ENCODE results near the gene CCDC88C.

CCDC88C gene

DNA sequence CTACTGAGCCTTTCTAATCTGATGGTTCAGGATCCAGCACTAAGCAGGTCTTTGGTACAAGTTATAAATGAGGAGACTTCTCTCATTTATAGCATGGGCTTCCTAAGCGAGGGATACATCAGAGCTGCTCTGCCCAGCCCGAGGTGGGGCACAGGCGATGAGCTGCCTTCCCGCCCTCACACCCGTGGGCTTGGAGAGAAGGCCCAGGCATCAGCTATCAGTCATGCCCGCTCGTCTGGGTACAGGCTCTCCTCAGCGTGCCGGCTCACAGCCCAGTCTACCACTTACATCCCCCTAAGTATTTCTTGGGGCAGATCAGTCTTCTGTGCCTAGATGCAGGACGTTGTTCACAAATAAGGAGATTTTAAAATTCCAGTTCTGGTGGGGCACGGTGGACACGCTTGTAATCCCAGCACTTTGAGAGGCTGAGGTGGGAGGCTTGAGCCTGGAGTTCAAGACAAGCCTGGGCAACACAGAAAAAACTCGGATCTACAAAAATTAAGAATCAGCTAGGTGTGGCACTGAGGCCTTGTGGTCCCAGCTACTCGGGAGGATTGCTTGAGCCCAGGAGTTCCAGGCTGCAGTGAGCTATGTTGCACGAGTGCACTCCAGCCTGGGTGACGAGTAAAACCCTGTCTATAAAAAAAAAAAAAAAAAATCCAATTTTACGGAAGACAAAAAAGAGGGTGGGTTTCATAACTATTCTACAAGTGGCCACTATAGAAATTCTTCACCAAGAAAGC lies 57.0 kb downstream of the CCDC88C start:
- Mint-ChIP-seq H3K9me3 (no peaks in the 10 kb centered on the region), H3K4me1 (ENCODE audit: low read depth) (peaks cover 89% of the 10 kb centered on the region), H3K27ac (no peak overlapping the region), H3K27me3 (no peaks in the 10 kb centered on the region), H3K36me3 (ENCODE audit: low read depth) (peaks cover 18% of the 10 kb centered on the region), H3K4me3 (no peak overlapping the region)

DNA sequence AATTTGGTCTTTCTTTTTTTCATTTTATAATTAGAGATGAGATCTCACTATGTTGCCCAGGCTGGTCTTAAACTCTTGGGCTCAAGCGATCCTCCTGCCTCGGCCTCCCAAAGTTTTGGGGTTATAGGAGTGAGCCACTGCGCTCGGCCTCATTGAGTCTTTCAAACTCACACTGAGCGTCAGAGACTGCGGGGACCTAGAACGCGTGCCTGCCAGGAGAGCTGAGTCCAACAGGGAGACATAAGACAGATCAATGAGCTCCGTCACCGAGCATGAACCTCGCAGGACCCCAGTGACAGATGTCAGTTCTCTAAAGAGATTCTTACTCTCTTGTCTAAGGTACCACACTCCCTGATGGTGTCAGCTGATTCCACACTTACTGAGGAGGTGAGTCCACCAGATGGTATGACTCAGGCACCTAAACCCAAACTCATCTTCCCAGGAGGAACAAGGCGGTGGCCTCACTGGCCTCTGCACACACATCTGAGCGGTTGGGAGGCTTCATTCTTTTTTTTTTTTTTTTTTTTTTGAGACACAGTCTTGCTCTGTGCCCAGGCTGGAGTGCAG lies 58.9 kb downstream of the CCDC88C start:
- Mint-ChIP-seq H3K4me1 (ENCODE audit: low read depth) (peaks cover 91% of the 10 kb centered on the region), H3K27me3 (no peaks in the 10 kb centered on the region), H3K4me3 (no peak overlapping the region), H3K36me3 (ENCODE audit: low read depth) (peaks cover 32% of the 10 kb centered on the region), H3K9me3 (no peaks in the 10 kb centered on the region), H3K27ac (no peak overlapping the region)

DNA sequence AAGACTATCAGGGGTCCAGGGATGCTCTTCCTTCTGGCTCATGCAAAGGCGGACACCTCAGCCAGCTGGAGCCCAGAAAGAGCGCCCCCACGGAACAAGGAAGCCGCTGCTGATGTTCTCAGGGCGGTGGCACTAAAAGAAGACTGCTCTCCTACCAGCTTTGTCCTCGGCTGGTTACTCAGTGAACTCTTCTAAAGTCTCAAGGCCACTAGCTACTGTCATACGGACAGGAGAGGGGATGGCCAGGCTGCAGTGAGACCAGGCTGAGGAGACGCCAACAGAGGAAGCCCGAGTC lies 59.6 kb downstream of the CCDC88C start:
- H3K4me1 Mint-ChIP-seq (ENCODE audit: low read depth): peaks cover 92% of the 10 kb centered on the region
- H3K36me3 Mint-ChIP-seq (ENCODE audit: low read depth): peaks cover 39% of the 10 kb centered on the region
- H3K9me3 Mint-ChIP-seq: no peaks in the 10 kb centered on the region
- H3K4me3 Mint-ChIP-seq: no peak overlapping the region
- no peaks in the 10 kb centered on the region for H3K27me3 Mint-ChIP-seq
- no peak overlapping the region for H3K27ac Mint-ChIP-seq

DNA sequence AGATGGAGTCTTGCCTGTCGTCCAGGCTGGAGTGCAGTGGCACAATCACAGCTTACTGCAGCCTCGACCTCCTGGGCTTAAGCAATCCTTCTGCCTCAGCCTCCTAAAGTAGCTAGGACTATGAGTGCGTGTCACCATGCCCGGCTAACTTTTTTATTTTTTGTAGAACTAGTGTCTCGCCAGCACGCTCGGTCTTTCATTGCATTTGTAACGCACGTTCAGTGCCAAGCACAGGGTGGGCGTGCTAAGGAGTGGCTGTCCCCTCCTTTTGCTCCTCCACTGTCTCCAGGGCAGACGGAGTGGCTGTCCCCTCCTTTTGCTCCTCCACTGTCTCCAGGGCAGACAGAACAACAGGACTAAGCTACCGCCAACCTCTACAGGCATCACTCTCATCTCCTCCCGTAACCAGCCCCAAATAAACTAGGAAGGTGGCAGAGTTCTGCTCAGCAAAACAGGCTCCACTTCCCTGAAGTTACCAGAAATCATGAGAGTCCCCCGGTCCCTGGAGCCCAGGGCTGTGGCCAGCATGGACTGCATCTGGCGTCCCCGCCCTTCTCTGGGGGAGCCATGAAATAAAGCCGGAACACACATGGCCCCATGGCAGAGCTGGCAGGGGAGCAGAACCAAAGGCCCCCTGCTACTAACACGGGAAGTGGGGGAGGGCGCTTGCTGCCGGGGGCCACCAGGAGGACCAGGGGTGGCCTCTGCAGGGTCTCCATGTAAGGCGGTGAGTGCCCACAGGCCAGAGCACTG lies 60.2 kb downstream of the CCDC88C start:
- Mint-ChIP-seq H3K4me3 (no peak overlapping the region), H3K36me3 (ENCODE audit: low read depth) (peaks cover 39% of the 10 kb centered on the region), H3K27ac (no peak overlapping the region), H3K9me3 (no peaks in the 10 kb centered on the region), H3K4me1 (ENCODE audit: low read depth) (peaks cover 92% of the 10 kb centered on the region), H3K27me3 (no peaks in the 10 kb centered on the region)

DNA sequence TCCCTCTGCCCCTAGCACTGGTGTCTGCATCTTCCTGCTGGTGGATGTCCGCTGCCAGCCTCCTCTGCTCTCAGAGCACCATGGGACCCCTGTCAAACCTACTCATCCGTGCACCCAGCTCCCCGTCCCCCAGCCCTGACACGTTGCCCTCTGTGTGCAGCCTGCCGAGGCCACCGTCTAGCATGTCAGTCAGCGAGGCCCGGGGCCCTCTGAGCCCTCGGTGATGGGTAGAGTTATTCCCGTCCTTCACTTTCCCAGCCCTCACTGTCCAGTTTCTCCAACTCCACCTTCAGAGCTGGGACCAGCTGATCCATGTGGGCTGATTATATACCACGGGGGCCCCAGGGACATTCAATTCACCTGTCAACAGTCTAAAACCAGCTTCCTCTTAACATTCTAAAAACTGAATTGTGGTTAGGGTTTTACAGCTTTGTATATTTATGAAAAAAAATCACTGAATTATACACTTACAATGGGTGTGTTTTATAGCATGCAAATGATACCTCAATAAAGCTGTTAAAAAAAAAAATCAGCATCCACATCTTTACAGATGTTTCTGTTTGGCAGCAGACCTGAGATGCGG lies 61.3 kb downstream of the CCDC88C start:
- no peaks in the 10 kb centered on the region for H3K27me3 Mint-ChIP-seq
- H3K4me3 Mint-ChIP-seq: peak overlapping the region; percentile 54
- H3K4me1 Mint-ChIP-seq (ENCODE audit: low read depth): peaks cover 93% of the 10 kb centered on the region
- H3K27ac Mint-ChIP-seq: peak overlapping the region; percentile 82
- peaks cover 42% of the 10 kb centered on the region for H3K36me3 Mint-ChIP-seq (ENCODE audit: low read depth)
- no peaks in the 10 kb centered on the region for H3K9me3 Mint-ChIP-seq

DNA sequence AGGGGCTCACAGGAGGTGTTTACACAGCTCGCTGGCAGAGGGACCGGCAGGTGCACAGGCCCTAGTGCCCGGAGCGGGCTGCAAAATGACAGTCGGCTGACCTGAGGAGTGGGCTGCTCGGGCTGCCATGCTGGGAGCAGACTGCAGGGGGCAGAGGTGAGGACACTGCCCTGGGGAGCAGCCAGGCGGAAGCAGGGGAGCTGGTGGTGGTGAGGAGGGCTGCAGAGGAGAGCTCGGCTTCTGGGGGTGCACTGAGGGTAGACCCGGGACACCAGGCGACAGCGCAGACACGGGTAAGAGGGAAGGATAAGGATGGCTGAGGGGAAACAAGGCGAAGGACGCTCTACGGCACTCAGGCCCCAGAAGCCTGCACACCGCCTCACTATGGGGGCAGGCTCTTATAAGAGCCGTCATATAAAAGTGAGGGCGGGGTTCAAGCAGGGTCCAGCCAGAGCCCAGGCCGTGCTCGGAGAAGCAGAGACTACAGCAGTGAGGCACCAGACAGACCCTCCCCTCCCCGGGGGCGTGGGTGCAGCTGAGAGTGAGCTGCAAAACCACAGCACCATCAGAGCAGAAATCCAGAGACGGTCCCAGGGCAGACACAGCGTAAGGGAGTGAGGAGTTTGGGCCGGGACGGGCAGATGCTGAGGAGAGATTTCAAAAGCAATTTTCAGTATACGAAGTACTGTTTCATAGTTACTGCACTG lies 62.5 kb downstream of the CCDC88C start:
- Mint-ChIP-seq H3K27ac (peak overlapping the region; percentile 67), H3K4me1 (ENCODE audit: low read depth) (peaks cover 94% of the 10 kb centered on the region), H3K36me3 (ENCODE audit: low read depth) (peaks cover 47% of the 10 kb centered on the region), H3K9me3 (no peaks in the 10 kb centered on the region), H3K27me3 (no peaks in the 10 kb centered on the region), H3K4me3 (peak overlapping the region; percentile 54)

DNA sequence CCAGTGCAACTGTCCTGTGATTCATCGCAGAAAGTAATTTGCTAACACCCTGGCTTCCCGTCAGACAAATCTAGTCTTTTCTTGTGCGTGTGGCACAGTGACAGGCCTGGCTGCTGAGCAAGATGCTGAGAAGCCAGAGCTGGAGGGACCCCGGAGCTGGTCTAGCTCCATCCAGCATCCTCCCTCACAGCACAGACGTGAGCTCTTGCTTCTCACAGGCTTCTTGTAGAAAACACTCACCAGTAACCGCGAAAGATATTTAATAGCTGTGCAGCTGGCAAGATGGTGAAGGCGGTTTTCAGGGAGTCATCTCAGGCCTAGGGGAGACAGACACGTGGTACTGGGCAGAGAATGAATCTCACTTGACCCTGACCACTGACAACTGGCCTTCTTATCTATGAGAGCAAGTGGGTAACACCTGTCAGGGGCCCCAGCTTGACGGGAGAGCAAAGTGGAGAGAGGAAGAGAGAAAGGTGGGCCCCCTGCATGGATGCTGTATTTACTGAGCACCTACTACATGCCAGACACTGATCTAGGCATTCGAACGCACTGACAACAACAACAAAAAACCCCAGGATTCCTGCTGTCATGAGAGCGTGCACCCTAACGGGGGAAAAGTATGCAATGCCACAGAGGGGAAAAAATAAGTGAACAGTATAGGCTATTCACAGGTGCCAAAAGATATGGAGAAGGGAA lies 63.3 kb downstream of the CCDC88C start:
- H3K36me3 Mint-ChIP-seq (ENCODE audit: low read depth): peaks cover 44% of the 10 kb centered on the region

DNA sequence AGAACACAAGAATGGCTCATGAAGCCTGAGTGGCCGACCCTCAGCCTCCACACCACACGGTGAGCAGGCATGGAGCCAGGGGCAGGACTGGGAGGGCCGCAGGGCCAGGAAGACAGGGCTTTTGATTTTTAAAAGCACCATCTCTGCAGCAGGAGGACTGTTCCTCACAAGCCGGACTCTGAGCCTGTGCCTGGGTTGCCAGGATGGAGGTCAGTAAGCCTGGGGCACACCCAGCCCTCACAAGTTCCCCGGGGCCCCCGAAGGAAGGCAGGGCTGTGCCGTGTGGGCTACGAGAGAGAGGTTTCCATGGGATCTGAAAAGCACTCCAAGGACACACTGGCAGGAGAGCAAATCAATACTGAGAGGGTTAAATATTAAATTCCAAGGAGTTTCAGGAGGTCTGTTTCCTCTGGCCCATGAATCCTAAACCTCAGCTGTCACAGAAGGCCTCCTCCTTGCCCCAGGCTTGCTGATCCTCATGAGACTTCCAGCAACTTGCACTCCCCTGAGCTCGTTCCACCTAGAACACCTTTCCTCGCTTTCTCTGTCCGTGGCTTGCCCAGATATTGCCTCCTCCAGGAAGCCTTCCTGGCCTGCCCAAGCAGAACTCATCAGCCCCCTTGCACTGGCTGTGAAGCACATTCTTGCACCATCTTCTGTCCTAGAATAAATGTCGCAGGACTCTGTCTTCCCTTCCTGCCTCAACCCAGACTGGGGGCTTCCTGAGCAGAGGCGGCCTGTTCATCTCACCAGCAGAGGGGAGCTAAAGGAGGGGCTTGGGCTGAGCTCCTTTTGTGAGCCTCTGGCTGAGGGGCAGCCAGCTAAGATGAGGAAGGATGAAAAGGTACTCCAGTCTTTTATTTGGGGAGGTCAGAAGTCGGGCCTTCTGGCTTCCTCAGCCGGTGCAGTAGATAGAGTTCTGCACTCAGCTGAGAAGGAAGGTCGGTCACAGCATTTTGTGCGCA lies 64.6 kb downstream of the CCDC88C start:
- H3K4me1 Mint-ChIP-seq (ENCODE audit: low read depth): peaks cover 98% of the 10 kb centered on the region
- no peaks in the 10 kb centered on the region for H3K27me3 Mint-ChIP-seq
- H3K4me3 Mint-ChIP-seq: no peak overlapping the region
- no peak overlapping the region for H3K27ac Mint-ChIP-seq
- no peaks in the 10 kb centered on the region for H3K9me3 Mint-ChIP-seq
- peaks cover 33% of the 10 kb centered on the region for H3K36me3 Mint-ChIP-seq (ENCODE audit: low read depth)

More for the DNA sequence above, 63.3 kb downstream of the CCDC88C start:
- H3K4me3 Mint-ChIP-seq: peak overlapping the region; percentile 54
- no peaks in the 10 kb centered on the region for H3K9me3 Mint-ChIP-seq
- H3K27ac Mint-ChIP-seq: peak overlapping the region; percentile 60
- H3K4me1 Mint-ChIP-seq (ENCODE audit: low read depth): peaks cover 97% of the 10 kb centered on the region
- no peaks in the 10 kb centered on the region for H3K27me3 Mint-ChIP-seq

DNA sequence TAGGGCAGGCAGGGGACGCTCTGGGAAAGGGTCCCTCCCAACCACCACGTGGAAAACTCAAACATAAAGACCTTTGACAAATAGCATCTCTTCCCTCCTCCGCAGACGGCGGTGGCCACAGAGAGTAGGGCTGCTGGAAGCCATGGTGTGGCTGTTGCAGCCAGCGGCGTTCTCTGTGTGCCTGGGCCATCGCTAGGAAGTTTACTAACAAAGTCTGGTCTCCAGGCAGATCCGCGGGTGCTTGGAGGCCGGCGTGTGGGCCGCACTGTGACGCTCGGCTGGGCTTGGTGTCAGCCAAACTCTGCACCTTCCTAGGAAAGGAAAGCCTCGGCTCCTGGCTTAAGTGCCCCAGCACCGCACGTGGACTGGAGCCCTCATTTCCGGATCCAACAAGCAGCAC lies 65.6 kb downstream of the CCDC88C start:
- peaks cover 96% of the 10 kb centered on the region for H3K4me1 Mint-ChIP-seq (ENCODE audit: low read depth)
- H3K9me3 Mint-ChIP-seq: no peaks in the 10 kb centered on the region
- peak overlapping the region; percentile 77 for H3K4me3 Mint-ChIP-seq
- H3K27me3 Mint-ChIP-seq: no peaks in the 10 kb centered on the region
- peaks cover 32% of the 10 kb centered on the region for H3K36me3 Mint-ChIP-seq (ENCODE audit: low read depth)
- peak overlapping the region; percentile 94 for H3K27ac Mint-ChIP-seq

DNA sequence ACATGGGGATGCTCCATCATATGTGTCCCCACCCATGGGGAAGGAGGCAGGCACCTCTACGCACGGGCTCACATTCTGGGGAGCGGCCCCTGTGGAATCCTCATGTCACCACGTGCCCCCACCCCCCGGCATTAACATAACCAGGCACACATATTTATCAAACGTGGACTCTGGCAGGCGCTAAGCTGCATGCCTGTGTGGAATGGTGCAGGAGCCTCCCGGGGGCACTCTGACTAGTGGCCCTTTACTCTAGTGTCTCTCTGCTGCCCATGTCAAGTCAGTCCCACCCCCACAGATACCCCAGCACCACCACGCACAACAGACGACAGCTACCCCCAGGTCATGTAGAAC lies 66.1 kb downstream of the CCDC88C start:
- Mint-ChIP-seq H3K9me3 (no peaks in the 10 kb centered on the region), H3K27ac (peak overlapping the region; percentile 94), H3K27me3 (no peaks in the 10 kb centered on the region), H3K4me3 (peak overlapping the region; percentile 77), H3K4me1 (ENCODE audit: low read depth) (peaks cover 96% of the 10 kb centered on the region), H3K36me3 (ENCODE audit: low read depth) (peaks cover 35% of the 10 kb centered on the region)

DNA sequence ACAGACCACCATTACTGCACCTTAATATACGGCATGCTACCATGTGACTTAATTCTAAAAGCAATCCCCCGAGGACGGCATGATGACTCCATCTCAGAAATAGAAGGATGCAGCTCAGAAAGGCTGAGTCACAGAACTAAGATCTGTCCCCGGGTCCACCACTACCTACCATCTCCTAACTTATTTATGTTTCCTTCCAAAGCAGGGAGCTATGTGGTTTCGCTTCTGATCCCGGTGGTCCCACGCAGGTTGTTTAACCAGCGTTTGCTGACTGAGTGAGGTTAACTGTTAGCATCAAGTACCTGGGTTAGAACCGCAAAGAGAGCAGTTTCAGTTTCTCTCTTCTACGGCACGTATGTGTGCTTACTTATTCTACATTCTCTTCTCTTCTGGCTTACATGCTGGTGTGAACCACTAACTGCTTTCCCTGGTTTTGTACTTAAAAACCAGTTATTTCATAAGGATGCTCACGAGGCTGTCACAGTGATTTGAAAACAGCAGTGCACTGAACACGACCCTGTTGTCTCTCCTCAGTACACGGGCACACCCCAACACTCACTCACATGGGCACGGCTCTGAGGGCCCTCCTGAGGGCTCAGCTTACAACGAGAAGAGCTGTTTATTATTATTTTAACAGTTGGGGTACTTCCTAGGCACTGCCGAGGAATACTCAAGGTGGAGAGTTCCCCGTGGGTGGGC lies 66.7 kb downstream of the CCDC88C start:
- Mint-ChIP-seq H3K27ac (peak overlapping the region; percentile 94), H3K36me3 (ENCODE audit: low read depth) (peaks cover 35% of the 10 kb centered on the region)

DNA sequence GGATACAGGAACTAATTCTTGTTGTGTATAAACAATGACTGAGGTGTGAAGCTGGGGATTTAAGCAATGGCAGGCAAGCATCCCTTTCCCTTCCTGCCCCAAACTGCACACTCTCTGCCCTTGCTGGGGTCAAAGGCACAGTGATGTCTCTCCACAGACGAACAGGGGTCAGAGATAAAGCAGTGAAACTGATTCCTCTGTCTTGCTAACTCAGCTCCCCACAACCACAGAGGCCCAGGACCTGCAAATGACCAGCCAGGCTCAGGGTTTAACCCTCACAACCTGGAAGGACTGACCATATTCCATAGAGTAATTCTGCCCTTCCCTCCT lies 67.2 kb downstream of the CCDC88C start:
- peak overlapping the region; percentile 94 for H3K27ac Mint-ChIP-seq
- H3K9me3 Mint-ChIP-seq: no peaks in the 10 kb centered on the region
- peak overlapping the region; percentile 77 for H3K4me3 Mint-ChIP-seq
- H3K4me1 Mint-ChIP-seq (ENCODE audit: low read depth): peaks cover 96% of the 10 kb centered on the region
- H3K36me3 Mint-ChIP-seq (ENCODE audit: low read depth): peaks cover 33% of the 10 kb centered on the region
- H3K27me3 Mint-ChIP-seq: no peaks in the 10 kb centered on the region

More for the DNA sequence above, 66.7 kb downstream of the CCDC88C start:
- peaks cover 96% of the 10 kb centered on the region for H3K4me1 Mint-ChIP-seq (ENCODE audit: low read depth)
- no peaks in the 10 kb centered on the region for H3K9me3 Mint-ChIP-seq
- H3K27me3 Mint-ChIP-seq: no peaks in the 10 kb centered on the region
- H3K4me3 Mint-ChIP-seq: peak overlapping the region; percentile 77

DNA sequence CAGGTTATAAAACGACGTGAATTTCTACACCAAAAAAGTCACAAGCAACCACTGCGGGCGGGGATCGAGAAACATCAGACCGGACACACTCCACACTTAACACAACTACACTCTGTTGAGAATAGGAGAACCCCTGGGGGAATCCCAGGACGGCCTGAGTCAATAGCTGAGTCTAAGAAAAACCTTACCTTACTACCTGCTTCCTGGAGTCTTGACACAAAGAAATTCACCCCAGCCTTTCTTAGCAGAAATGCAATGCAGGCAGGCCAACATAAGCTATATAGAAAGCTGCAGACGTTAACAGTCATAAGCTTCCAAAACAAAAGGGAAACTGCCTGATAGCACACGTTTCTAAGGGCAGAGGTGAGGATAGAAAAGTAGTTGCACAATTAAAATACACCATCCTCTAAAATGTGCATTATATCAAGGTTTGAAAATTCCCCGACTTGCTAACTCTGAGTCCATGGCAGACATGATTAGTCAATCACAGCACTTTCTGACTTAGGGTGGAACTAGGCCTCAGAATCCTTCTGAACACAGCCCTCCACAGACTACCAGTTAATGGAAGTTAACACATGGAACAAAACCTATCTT lies 68.0 kb downstream of the CCDC88C start:
- Mint-ChIP-seq H3K27ac (peak overlapping the region; percentile 94), H3K4me1 (ENCODE audit: low read depth) (peaks cover 93% of the 10 kb centered on the region), H3K36me3 (ENCODE audit: low read depth) (peaks cover 29% of the 10 kb centered on the region), H3K9me3 (no peaks in the 10 kb centered on the region), H3K27me3 (no peaks in the 10 kb centered on the region), H3K4me3 (peak overlapping the region; percentile 77)
